ENCODE measurements around the gene OR13C2. TPM values are rescaled to one million over a fixed set of nuclear protein-coding genes. Genes with fewer than 3 reads are reported as not detected.
"Not testable (repeated sequence)": the region's sequence is repeated elsewhere in the genome, so short reads cannot be mapped to it uniquely, and the experiment has no call there.

The OR13C2 gene
- total RNA-seq, 4 donors from 2014 or later = not detected

- no peaks in the 10 kb centered on the region for H3K4me1 ChIP-seq
- no peak overlapping the region for H3K27ac ChIP-seq
- intact Hi-C loops (cut with DNase I; ENCODE audit: low total_unique reads) = no loop called here
- DNase-seq (no peak), ATAC-seq (no peak)
- H3K27me3 ChIP-seq = no peaks in the 10 kb centered on the region
- no peaks in the 10 kb centered on the region for H3K36me3 ChIP-seq
- no peaks in the 10 kb centered on the region for H3K9me3 ChIP-seq
- no peak for TF ChIP-seq CTCF (IDR thresholded peaks at IDR 0.05 in 4 of 5, conservative IDR thresholded peaks at IDR 0.05 in 1 of 5)
- TF ChIP-seq POLR2A (IDR thresholded peaks at IDR 0.05) = no peak
- in situ Hi-C loops (cut with MboI; ENCODE audit: low sequenced_read_pairs in 4 of 4) = no loop called here
- H3K4me3 ChIP-seq = no peak overlapping the region
Measured at GRCh38 chr9:104617418-104617817, 12.0 kb upstream of the OR13C2 start.

- Histone ChIP-seq H3K9me3 (no peaks in the 10 kb centered on the region), H3K27me3 (no peaks in the 10 kb centered on the region), H3K36me3 (no peaks in the 10 kb centered on the region), H3K27ac (no peak overlapping the region), H3K4me3 (no peak overlapping the region), H3K4me1 (no peaks in the 10 kb centered on the region)
- intact Hi-C loops (cut with DNase I; ENCODE audit: low total_unique reads) (no loop called here), in situ Hi-C loops (cut with MboI; ENCODE audit: low sequenced_read_pairs in 4 of 4) (no loop called here)
- no peak for DNase-seq
- TF ChIP-seq CTCF (IDR thresholded peaks at IDR 0.05 in 4 of 5, conservative IDR thresholded peaks at IDR 0.05 in 1 of 5) (no peak), POLR2A (IDR thresholded peaks at IDR 0.05) (no peak)
- ATAC-seq = no peak
Measured at GRCh38 chr9:104611213-104611612, 5.8 kb upstream of the OR13C2 start.

GRCh38 chr9:104608336-104608735 lies 2.9 kb upstream of the OR13C2 start:
- intact Hi-C loops (cut with DNase I; ENCODE audit: low total_unique reads) (no loop called here), in situ Hi-C loops (cut with MboI; ENCODE audit: low sequenced_read_pairs in 4 of 4) (no loop called here)
- no peaks in the 10 kb centered on the region for H3K36me3 ChIP-seq
- DNase-seq = no peak
- H3K9me3 ChIP-seq = no peaks in the 10 kb centered on the region
- no peak overlapping the region for H3K27ac ChIP-seq
- H3K4me1 ChIP-seq = no peaks in the 10 kb centered on the region
- TF ChIP-seq CTCF (IDR thresholded peaks at IDR 0.05 in 4 of 5, conservative IDR thresholded peaks at IDR 0.05 in 1 of 5) (no peak), POLR2A (IDR thresholded peaks at IDR 0.05) (no peak)
- no peak for ATAC-seq
- no peak overlapping the region for H3K4me3 ChIP-seq
- H3K27me3 ChIP-seq = no peaks in the 10 kb centered on the region

- no peak overlapping the region for H3K27ac ChIP-seq
- intact Hi-C loops (cut with DNase I; ENCODE audit: low total_unique reads) (no loop called here), in situ Hi-C loops (cut with MboI; ENCODE audit: low sequenced_read_pairs in 4 of 4) (no loop called here)
- no peaks in the 10 kb centered on the region for H3K27me3 ChIP-seq
- DNase-seq = no peak
- H3K9me3 ChIP-seq = no peaks in the 10 kb centered on the region
- H3K4me1 ChIP-seq = no peaks in the 10 kb centered on the region
- no peak overlapping the region for H3K4me3 ChIP-seq
- no peaks in the 10 kb centered on the region for H3K36me3 ChIP-seq
- no peak for TF ChIP-seq POLR2A (IDR thresholded peaks at IDR 0.05)
- no peak for TF ChIP-seq CTCF (IDR thresholded peaks at IDR 0.05 in 4 of 5, conservative IDR thresholded peaks at IDR 0.05 in 1 of 5)
- ATAC-seq = no peak
Measured at GRCh38 chr9:104606152-104606551, 725 bp upstream of the OR13C2 start.

- TF ChIP-seq CTCF (IDR thresholded peaks at IDR 0.05 in 4 of 5, conservative IDR thresholded peaks at IDR 0.05 in 1 of 5) (no peak), POLR2A (IDR thresholded peaks at IDR 0.05) (no peak)
- intact Hi-C loops (cut with DNase I; ENCODE audit: low total_unique reads) (no loop called here), in situ Hi-C loops (cut with MboI; ENCODE audit: low sequenced_read_pairs in 4 of 4) (no loop called here)
- DNase-seq (no peak), ATAC-seq (no peak)
- no peaks in the 10 kb centered on the region for H3K9me3 ChIP-seq
- H3K4me1 ChIP-seq = no peaks in the 10 kb centered on the region
- H3K27ac ChIP-seq = no peak overlapping the region
- no peaks in the 10 kb centered on the region for H3K27me3 ChIP-seq
- H3K36me3 ChIP-seq = no peaks in the 10 kb centered on the region
- H3K4me3 ChIP-seq = no peak overlapping the region
Measured at GRCh38 chr9:104604801-104605200, 626 bp downstream of the OR13C2 start.

- H3K27me3 ChIP-seq; H3K9me3 ChIP-seq; H3K27ac ChIP-seq; intact Hi-C loops (cut with DNase I; ENCODE audit: low total_unique reads); ATAC-seq; in situ Hi-C loops (cut with MboI; ENCODE audit: low sequenced_read_pairs in 4 of 4); DNase-seq; H3K4me3 ChIP-seq; H3K36me3 ChIP-seq; H3K4me1 ChIP-seq: not testable (repeated sequence)
Measured at GRCh38 chr9:104599313-104599712, 6.1 kb downstream of the OR13C2 start, which contains the start of gene OR13C5. Gene OR13C5 (minus strand): TSS chr9:104599413. CDS start chr9:104599413, 0 bp downstream.

GRCh38 chr9:104598749-104599148 lies 6.7 kb downstream of the OR13C2 start:
- ATAC-seq; in situ Hi-C loops (cut with MboI; ENCODE audit: low sequenced_read_pairs in 4 of 4); intact Hi-C loops (cut with DNase I; ENCODE audit: low total_unique reads); H3K4me1 ChIP-seq; H3K27ac ChIP-seq; H3K4me3 ChIP-seq; H3K36me3 ChIP-seq; DNase-seq; H3K27me3 ChIP-seq; H3K9me3 ChIP-seq: not testable (repeated sequence)

Data from gastrocnemius medialis (tissue), 4 donors.